SH-SY5Y (cell line): ENCODE results near the gene LRMDA.

ENCODE experiments used
- GATA2 ChIP-seq: IDR thresholded peaks from 2 replicates; pipeline ENCODE4 v1.6.1; 2011; ENCODE audit warnings: mild to moderate bottlenecking, low read depth, low read length
- GATA3 ChIP-seq: IDR thresholded peaks from 2 replicates; pipeline ENCODE4 v1.6.1; 2011; ENCODE audit warnings: low read depth, mild to moderate bottlenecking, low read length, moderate library complexity

DNA sequence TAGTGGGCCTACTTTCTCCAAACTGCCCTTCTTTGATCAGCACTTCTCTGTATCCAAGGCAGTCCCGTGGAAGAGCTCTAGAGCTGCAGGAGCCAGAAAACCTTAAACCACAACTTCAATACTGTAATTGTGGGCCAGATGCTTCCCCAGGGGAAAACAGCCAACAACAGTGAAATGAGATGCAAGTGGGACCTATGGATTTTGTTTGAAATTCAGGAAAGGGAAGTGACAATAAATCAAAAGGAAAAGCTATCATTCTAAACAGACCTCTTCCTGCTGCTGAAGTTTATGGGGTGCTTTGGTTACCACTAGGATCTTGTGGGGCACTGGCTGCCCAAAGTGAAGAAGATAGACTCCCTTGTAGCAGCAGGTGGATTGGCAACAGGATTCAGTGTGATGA lies 1031.7 kb downstream of the LRMDA start:
- TF ChIP-seq GATA2 (no peak), GATA3 (no peak)
